ENCODE results near the gene SLC13A3. TPM values are rescaled to one million over a fixed set of nuclear protein-coding genes. Genes with fewer than 3 reads are reported as not detected.
A peak's percentile ranks its signal among the peaks of the same experiment; 100 is the strongest.

SLC13A3 gene
- total RNA-seq, 1 donor from 2014 or later = 7.4 TPM

DNA sequence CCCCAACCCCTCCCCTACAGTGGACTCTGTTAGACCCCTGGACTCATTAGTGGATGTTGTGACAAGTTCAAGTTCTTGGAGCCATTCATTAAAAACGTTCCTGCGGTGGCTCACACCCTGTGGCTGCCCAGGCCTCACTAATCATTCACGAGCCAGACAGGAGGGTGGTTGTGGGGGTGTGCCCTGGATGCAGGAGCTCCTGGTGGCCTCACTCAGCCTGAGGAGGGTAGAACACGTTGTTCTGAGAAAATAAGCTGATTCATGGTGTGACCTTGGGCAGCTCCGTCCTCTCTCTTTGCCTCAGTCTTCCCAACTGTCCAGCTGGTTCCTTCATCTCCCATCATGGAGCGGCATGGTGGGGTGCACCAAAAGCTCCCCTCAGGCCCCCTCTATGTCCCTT is 16.7 kb downstream of the SLC13A3 start:
- no peaks in the 10 kb centered on the region for H4K20me1 ChIP-seq (ENCODE audit: low read depth)
- peaks cover 3% of the 10 kb centered on the region for H3K36me3 Mint-ChIP-seq
- H3F3A ChIP-seq (ENCODE audit: low read depth) = peaks cover 13% of the 10 kb centered on the region
- peaks cover 27% of the 10 kb centered on the region for H3K4me1 Mint-ChIP-seq
- no peaks in the 10 kb centered on the region for H3K36me3 ChIP-seq
- no peak for DNase-seq (ENCODE audit: low spot score)
- TF ChIP-seq EZH2 (IDR thresholded peaks at IDR 0.05) = no peak
- TF ChIP-seq, protein P1, sequence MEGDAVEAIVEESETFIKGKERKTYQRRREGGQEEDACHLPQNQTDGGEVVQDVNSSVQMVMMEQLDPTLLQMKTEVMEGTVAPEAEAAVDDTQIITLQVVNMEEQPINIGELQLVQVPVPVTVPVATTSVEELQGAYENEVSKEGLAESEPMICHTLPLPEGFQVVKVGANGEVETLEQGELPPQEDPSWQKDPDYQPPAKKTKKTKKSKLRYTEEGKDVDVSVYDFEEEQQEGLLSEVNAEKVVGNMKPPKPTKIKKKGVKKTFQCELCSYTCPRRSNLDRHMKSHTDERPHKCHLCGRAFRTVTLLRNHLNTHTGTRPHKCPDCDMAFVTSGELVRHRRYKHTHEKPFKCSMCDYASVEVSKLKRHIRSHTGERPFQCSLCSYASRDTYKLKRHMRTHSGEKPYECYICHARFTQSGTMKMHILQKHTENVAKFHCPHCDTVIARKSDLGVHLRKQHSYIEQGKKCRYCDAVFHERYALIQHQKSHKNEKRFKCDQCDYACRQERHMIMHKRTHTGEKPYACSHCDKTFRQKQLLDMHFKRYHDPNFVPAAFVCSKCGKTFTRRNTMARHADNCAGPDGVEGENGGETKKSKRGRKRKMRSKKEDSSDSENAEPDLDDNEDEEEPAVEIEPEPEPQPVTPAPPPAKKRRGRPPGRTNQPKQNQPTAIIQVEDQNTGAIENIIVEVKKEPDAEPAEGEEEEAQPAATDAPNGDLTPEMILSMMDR (IDR thresholded peaks at IDR 0.05) = no peak
- TF ChIP-seq EZH2phosphoT487 (IDR thresholded peaks at IDR 0.05) = no peak
- no peaks in the 10 kb centered on the region for H3K79me2 ChIP-seq (ENCODE audit: low read depth)
- H3K4me1 ChIP-seq = peaks cover 22% of the 10 kb centered on the region
- no peak overlapping the region for H3K4me2 ChIP-seq
- peak overlapping the region; percentile 29 for H3K27ac Mint-ChIP-seq
- H3K27me3 ChIP-seq = no peaks in the 10 kb centered on the region
- no peaks in the 10 kb centered on the region for H3K9me3 ChIP-seq (ENCODE audit: low read depth)
- no peak overlapping the region for H3K4me3 ChIP-seq
- H3K9ac ChIP-seq = no peak overlapping the region
- H3K4me3 Mint-ChIP-seq = no peak overlapping the region
- H2AFZ ChIP-seq (replicated peaks) = no peak overlapping the region
- H3K27ac ChIP-seq = no peak overlapping the region
- H3K27me3 Mint-ChIP-seq (ENCODE audit: insufficient read depth, low read depth) = peaks cover 10% of the 10 kb centered on the region
- H3K9me3 Mint-ChIP-seq = peaks cover 8% of the 10 kb centered on the region

DNA sequence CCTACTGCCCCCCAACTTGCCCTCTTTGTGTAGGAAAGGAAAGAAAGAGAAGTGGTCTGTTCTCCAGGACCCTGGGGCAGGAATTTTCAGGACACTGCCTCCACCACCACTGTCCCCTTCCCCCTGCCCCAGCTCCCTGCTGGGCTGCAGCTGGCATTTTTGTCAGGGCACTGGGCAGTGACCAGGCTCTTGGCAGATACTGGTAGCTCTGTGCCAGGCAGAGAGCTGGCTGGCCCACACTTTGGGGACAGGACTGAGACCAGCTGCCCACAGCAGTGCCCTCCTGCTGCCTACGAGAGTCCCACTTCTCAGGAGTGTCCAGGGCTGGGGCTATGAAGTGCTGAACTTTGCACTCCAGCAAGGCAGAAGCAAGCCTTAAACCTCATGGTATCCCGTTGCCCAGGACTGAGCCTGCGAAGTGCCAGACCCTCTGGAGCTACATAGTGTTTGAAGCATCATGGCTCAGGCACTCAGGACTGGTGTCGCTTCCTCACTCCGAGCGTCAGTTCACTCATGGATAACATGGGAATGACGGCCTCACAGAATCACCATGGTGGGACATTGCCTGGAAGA is 19.3 kb downstream of the SLC13A3 start:
- DNase-seq (ENCODE audit: low spot score) = no peak
- peaks cover 13% of the 10 kb centered on the region for H3K4me1 ChIP-seq
- H3K79me2 ChIP-seq (ENCODE audit: low read depth) = no peaks in the 10 kb centered on the region
- Mint-ChIP-seq H3K4me1 (peaks cover 22% of the 10 kb centered on the region), H3K36me3 (peaks cover 3% of the 10 kb centered on the region), H3K9me3 (peaks cover 14% of the 10 kb centered on the region), H3K27me3 (ENCODE audit: insufficient read depth, low read depth) (peaks cover 5% of the 10 kb centered on the region), H3K4me3 (no peak overlapping the region), H3K27ac (no peak overlapping the region)
- H4K20me1 ChIP-seq (ENCODE audit: low read depth) = no peaks in the 10 kb centered on the region
- H3K27ac ChIP-seq = no peak overlapping the region
- no peak overlapping the region for H2AFZ ChIP-seq (replicated peaks)
- no peak overlapping the region for H3K4me3 ChIP-seq
- H3K4me2 ChIP-seq = peak overlapping the region; percentile 42
- TF ChIP-seq EZH2phosphoT487 (IDR thresholded peaks at IDR 0.05) = no peak
- no peak for TF ChIP-seq EZH2 (IDR thresholded peaks at IDR 0.05)
- TF ChIP-seq, protein P1 (IDR thresholded peaks at IDR 0.05) = no peak
- H3K36me3 ChIP-seq = no peaks in the 10 kb centered on the region
- H3F3A ChIP-seq (ENCODE audit: low read depth) = no peaks in the 10 kb centered on the region
- H3K9me3 ChIP-seq (ENCODE audit: low read depth) = no peaks in the 10 kb centered on the region
- H3K27me3 ChIP-seq = no peaks in the 10 kb centered on the region
- H3K9ac ChIP-seq = no peak overlapping the region

DNA sequence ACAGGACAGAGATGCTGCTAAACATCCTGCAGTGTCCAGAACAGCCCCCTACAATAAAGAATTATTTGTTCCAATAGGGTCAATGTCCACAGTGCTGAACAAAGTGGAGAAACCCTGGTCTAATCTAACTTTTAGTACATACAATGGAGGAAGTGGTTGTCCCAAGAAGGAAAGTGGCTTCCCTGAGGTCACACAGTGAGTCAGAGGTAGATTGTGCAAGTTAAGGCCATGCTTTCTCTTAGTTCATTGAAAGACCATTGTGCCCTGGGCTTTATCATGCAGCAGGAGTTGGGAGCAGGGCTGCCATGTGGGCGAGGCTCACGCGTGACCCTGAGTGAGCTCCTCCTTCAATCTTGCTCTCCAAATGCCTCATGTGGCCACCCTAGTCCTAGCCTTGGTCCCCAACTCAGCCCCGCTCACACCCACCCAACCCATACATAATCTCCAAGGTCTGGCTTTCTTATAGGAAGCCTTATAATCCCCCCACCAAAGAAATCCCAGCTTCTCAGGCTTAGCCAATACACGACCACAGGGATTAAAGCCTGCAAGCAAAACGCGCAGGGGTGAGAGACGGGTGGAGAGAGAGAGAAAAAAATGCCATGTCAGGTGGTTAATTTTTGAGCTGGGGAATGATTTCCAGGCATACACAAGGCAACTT is 19.9 kb downstream of the SLC13A3 start:
- Histone ChIP-seq H3K36me3 (no peaks in the 10 kb centered on the region), H4K20me1 (ENCODE audit: low read depth) (no peaks in the 10 kb centered on the region), H3K27ac (no peak overlapping the region), H3K9ac (no peak overlapping the region), H3F3A (ENCODE audit: low read depth) (no peaks in the 10 kb centered on the region), H2AFZ (replicated peaks) (no peak overlapping the region), H3K27me3 (peaks cover 5% of the 10 kb centered on the region), H3K9me3 (ENCODE audit: low read depth) (no peaks in the 10 kb centered on the region), H3K4me1 (peaks cover 13% of the 10 kb centered on the region), H3K79me2 (ENCODE audit: low read depth) (no peaks in the 10 kb centered on the region), H3K4me3 (no peak overlapping the region), H3K4me2 (peak overlapping the region; percentile 42)
- no peak for TF ChIP-seq EZH2phosphoT487 (IDR thresholded peaks at IDR 0.05)
- no peak for TF ChIP-seq EZH2 (IDR thresholded peaks at IDR 0.05)
- TF ChIP-seq, protein P1 (IDR thresholded peaks at IDR 0.05) = no peak
- Mint-ChIP-seq H3K27me3 (ENCODE audit: insufficient read depth, low read depth) (peaks cover 5% of the 10 kb centered on the region), H3K9me3 (peaks cover 14% of the 10 kb centered on the region), H3K36me3 (peaks cover 3% of the 10 kb centered on the region), H3K4me3 (peak overlapping the region; percentile 25), H3K4me1 (peaks cover 28% of the 10 kb centered on the region), H3K27ac (no peak overlapping the region)
- peak; percentile 40 for DNase-seq (ENCODE audit: low spot score)

All from neural progenitor cell (in vitro differentiated cells).